ENCODE data around the gene SLC37A1. TPM values are rescaled to one million over a fixed set of nuclear protein-coding genes. Genes with fewer than 3 reads are reported as not detected.

SLC37A1 gene
- total and polyA plus RNA-seq, 2 of the 13 experiments (the other 11 are each of a cell fraction or from before 2014, with no cell fraction given): 0.22 to 0.40 TPM

- ChIA-PET CTCF (ENCODE audit: low intra/inter-chr PET ratio, low total read pairs) (no interaction called here), POLR2A (no interaction called here)
- DNase-seq (ENCODE audit: low spot score) (no peak), ATAC-seq (no peak), FAIRE-seq (no peak)
- Histone ChIP-seq H3K9me3 (ENCODE audit: low read length) (no peaks in the 10 kb centered on the region), H3K4me1 (ENCODE audit: insufficient read depth, low read length) (no peaks in the 10 kb centered on the region), H4K20me1 (ENCODE audit: insufficient read depth, low read length) (no peaks in the 10 kb centered on the region), H3K36me3 (replicated peaks in 1 of 2; ENCODE audit: control insufficient read depth in 1 of 2, insufficient read depth in 2 of 2, low read length in 2 of 2) (no peaks in the 10 kb centered on the region), H3K79me2 (ENCODE audit: insufficient read depth, low read length) (no peaks in the 10 kb centered on the region), H3K9ac (ENCODE audit: insufficient read depth, low read depth, low read length) (no peak overlapping the region), H2AFZ (ENCODE audit: low read length) (no peak overlapping the region), H3K27ac (ENCODE audit: extremely low read length, insufficient read depth, low read length) (no peak overlapping the region), H3K4me3 (replicated peaks in 1 of 3; ENCODE audit: insufficient read depth in 1 of 3, low read depth in 2 of 3, low read length in 3 of 3) (no peak overlapping the region), H3K4me2 (ENCODE audit: low read depth, low read length) (no peak overlapping the region), H3K27me3 (ENCODE audit: control insufficient read depth in 1 of 2, insufficient read depth in 2 of 2, low read length in 2 of 2) (peaks cover 0 to 9% of the 10 kb centered on the region in 2 experiments; a peak in 3 of 5 replicates)
- BruUV-seq (replicated peaks): no TSS peak
- 59% methylated on average over 4 of the region's 4 CpGs for WGBS (ENCODE audit: low lambda C conversion rate)
- intact Hi-C loops (cut with micrococcal nuclease; ENCODE audit: unreplicated experiment) (no loop called here), in situ Hi-C loops (cut with HindIII; ENCODE audit: extremely low pct_ligation_motif_present, low pct_unique_long_range_greater_than_20kb) (no loop called here)
- no peak for TF ChIP-seq PAXIP1 (CRISPR knock-in tag; conservative IDR thresholded peaks at IDR 0.05)
- TF ChIP-seq ZNF737 (CRISPR knock-in tag; IDR thresholded peaks at IDR 0.05; ENCODE audit: borderline replicate concordance): no peak
- TF ChIP-seq, protein P1, sequence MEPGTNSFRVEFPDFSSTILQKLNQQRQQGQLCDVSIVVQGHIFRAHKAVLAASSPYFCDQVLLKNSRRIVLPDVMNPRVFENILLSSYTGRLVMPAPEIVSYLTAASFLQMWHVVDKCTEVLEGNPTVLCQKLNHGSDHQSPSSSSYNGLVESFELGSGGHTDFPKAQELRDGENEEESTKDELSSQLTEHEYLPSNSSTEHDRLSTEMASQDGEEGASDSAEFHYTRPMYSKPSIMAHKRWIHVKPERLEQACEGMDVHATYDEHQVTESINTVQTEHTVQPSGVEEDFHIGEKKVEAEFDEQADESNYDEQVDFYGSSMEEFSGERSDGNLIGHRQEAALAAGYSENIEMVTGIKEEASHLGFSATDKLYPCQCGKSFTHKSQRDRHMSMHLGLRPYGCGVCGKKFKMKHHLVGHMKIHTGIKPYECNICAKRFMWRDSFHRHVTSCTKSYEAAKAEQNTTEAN (CRISPR knock-in tag; conservative IDR thresholded peaks at IDR 0.05): no peak
- no peak for TF ChIP-seq ZNF790 (CRISPR knock-in tag; IDR thresholded peaks at IDR 0.05; ENCODE audit: borderline replicate concordance)
- no peak for TF ChIP-seq CHD2 (IDR thresholded peaks at IDR 0.05; ENCODE audit: low read depth, low read length)
- no peak for TF ChIP-seq AHR (CRISPR knock-in tag; IDR thresholded peaks at IDR 0.05)
- no peak for TF ChIP-seq ZNF143 (CRISPR knock-in tag; IDR thresholded peaks at IDR 0.05)
- no peak for TF ChIP-seq JUNB (CRISPR knock-in tag; IDR thresholded peaks at IDR 0.05; ENCODE audit: borderline replicate concordance)
- TF ChIP-seq ZSCAN21 (CRISPR knock-in tag; IDR thresholded peaks at IDR 0.05; ENCODE audit: borderline replicate concordance): no peak
- no peak for TF ChIP-seq U2AF1 (optimal IDR thresholded peaks at IDR 0.05; ENCODE audit: low read depth, low read length)
- TF ChIP-seq NPAS2 (CRISPR knock-in tag; IDR thresholded peaks at IDR 0.05; ENCODE audit: borderline replicate concordance): no peak
- TF ChIP-seq ZNF30 (CRISPR knock-in tag; IDR thresholded peaks at IDR 0.05): no peak
- TF ChIP-seq, protein P2, sequence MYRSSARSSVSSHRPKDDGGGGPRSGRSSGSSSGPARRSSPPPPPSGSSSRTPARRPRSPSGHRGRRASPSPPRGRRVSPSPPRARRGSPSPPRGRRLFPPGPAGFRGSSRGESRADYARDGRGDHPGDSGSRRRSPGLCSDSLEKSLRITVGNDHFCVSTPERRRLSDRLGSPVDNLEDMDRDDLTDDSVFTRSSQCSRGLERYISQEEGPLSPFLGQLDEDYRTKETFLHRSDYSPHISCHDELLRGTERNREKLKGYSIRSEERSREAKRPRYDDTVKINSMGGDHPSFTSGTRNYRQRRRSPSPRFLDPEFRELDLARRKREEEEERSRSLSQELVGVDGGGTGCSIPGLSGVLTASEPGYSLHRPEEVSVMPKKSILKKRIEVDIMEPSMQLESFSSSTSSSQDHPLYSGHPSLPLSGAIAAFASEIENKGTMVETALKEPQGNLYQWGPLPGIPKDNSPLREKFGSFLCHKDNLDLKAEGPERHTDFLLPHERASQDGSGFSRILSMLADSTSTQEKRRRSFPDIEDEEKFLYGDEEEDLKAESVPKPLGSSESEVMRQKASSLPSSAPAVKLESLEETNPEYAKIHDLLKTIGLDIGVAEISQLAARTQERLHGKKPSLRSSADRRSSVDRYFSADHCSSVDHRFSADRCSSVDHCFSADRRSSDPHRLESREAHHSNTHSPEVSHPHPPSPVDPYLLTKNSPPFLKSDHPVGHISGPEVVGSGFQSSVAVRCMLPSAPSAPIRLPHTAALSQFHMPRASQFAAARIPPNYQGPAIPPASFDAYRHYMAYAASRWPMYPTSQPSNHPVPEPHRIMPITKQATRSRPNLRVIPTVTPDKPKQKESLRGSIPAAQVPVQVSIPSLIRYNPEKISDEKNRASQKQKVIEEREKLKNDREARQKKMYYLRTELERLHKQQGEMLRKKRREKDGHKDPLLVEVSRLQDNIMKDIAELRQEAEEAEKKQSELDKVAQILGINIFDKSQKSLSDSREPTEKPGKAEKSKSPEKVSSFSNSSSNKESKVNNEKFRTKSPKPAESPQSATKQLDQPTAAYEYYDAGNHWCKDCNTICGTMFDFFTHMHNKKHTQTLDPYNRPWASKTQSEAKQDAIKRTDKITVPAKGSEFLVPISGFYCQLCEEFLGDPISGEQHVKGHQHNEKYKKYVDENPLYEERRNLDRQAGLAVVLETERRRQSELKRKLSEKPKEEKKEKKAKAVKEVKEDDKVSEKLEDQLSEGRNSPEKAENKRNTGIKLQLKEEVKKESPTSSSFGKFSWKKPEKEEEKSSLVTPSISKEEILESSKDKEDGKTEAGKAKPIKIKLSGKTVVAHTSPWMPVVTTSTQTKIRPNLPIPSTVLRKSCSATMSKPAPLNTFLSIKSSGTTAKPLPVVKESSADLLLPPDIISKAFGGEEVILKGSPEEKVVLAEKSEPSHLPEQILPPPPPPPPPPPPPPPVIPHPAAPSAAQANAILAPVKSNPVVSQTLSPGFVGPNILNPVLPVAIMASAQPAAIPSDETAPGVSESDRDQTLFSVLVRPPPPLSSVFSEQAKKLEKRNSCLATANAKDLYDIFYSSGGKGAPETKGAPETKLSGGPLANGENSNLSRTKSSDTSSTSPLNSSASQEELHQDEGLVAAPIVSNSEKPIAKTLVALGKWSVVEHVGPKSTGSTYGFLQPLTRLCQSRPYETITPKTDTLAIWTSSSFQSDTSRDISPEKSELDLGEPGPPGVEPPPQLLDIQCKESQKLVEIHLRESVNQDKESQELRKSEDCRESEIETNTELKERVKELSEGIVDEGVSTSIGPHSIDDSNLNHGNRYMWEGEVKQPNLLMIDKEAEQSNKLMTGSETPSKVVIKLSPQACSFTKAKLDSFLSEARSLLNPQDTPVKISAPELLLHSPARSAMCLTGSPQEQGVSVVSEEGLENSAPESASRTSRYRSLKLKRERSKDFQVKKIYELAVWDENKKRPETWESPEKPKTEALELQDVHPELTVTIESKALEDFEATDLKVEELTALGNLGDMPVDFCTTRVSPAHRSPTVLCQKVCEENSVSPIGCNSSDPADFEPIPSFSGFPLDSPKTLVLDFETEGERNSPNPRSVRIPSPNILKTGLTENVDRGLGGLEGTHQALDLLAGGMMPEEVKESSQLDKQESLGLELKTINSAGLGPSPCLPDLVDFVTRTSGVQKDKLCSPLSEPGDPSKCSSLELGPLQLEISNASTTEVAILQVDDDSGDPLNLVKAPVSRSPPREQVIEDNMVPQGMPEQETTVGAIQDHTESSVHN (CRISPR knock-in tag; IDR thresholded peaks at IDR 0.05): no peak
Measured at GRCh38 chr21:42545317-42545716, 31.7 kb downstream of the SLC37A1 start.

Data from HepG2 (cell line).